Umbilical cord (tissue), 2 donors: ENCODE data around the gene MYORG. TPM values are rescaled to one million over a fixed set of nuclear protein-coding genes. Genes with fewer than 3 reads are reported as not detected.
"Not testable (repeated sequence)": the region's sequence is repeated elsewhere in the genome, so short reads cannot be mapped to it uniquely, and the experiment has no call there.

ENCODE experiments used
- DNase-seq: peaks from one replicate; pipeline ENCODE4 v3.0.0-alpha.2; 2015; ENCODE audit warnings: low spot score
- total RNA-seq: library from RNA; depleted of rRNA; stranded (reverse); fragments of >200 nt; gene quantifications from one replicate; pipeline ENCODE4 v1.2.3, GENCODE V29; 2014; ENCODE audit warnings: low replicate concordance; ENCODE audit not compliant: insufficient read depth

The MYORG gene
- total RNA-seq, 1 donor from 2014 or later = 4.6 TPM

GRCh38 chr9:34369636-34370035 lies 7.1 kb downstream of the MYORG start:
- DNase-seq = no peak

- not testable (repeated sequence) for DNase-seq
Observed at GRCh38 chr9:34368796-34369195, 7.9 kb downstream of the MYORG start.

- not testable (repeated sequence) for DNase-seq
Observed at GRCh38 chr9:34367751-34368410, 8.8 kb downstream of the MYORG start.

GRCh38 chr9:34366365-34366764 lies 10.3 kb downstream of the MYORG start:
- no peak for DNase-seq

GRCh38 chr9:34365282-34365681 lies 11.4 kb downstream of the MYORG start:
- no peak for DNase-seq

- peak; percentile 77 for DNase-seq
Observed at GRCh38 chr9:34363619-34364351, 12.9 kb downstream of the MYORG start.

GRCh38 chr9:34362614-34363214 lies 14.0 kb downstream of the MYORG start:
- DNase-seq = no peak

GRCh38 chr9:34352957-34353356 lies 23.7 kb downstream of the MYORG start:
- DNase-seq = not testable (repeated sequence)

- DNase-seq = not testable (repeated sequence)
Observed at GRCh38 chr9:34352122-34352652, 24.5 kb downstream of the MYORG start.

- no peak for DNase-seq
Observed at GRCh38 chr9:34349324-34349723, 27.4 kb downstream of the MYORG start.

GRCh38 chr9:34347800-34348158 lies 28.9 kb downstream of the MYORG start:
- DNase-seq = no peak

- no peak for DNase-seq
Observed at GRCh38 chr9:34346873-34347799, 29.6 kb downstream of the MYORG start.

GRCh38 chr9:34343605-34344004 lies 33.1 kb downstream of the MYORG start:
- no peak for DNase-seq

- no peak for DNase-seq
Observed at GRCh38 chr9:34343090-34343489, 33.6 kb downstream of the MYORG start.

GRCh38 chr9:34341659-34342295 lies 34.9 kb downstream of the MYORG start:
- no peak for DNase-seq

GRCh38 chr9:34338665-34339385 lies 37.9 kb downstream of the MYORG start:
- no peak for DNase-seq

GRCh38 chr9:34338079-34338478 lies 38.6 kb downstream of the MYORG start:
- DNase-seq = not testable (repeated sequence)

GRCh38 chr9:34337403-34337802 lies 39.3 kb downstream of the MYORG start:
- no peak for DNase-seq

- no peak for DNase-seq
Observed at GRCh38 chr9:34335376-34335775, 41.3 kb downstream of the MYORG start.

GRCh38 chr9:34334916-34335315 lies 41.8 kb downstream of the MYORG start:
- no peak for DNase-seq
